Upper lobe of left lung (tissue), 4 donors: Measurements from ENCODE around the gene FADS2.

ENCODE experiments used
- CTCF ChIP-seq, 6 experiments: fragments of 450-650 bp in 4 of 6; fragments of 200-600 bp in 2 of 6; sonication (generic) in 2 of 6; IDR thresholded peaks; one replicate each; pipeline ENCODE4 v1.5.1; 2016 to 2019; ENCODE audit warnings: antibody characterized with exemption in 6 of 6
- POLR2A ChIP-seq, 4 donors: fragments of 450-650 bp; IDR thresholded peaks; one replicate each; pipeline ENCODE4 v1.5.1; 2016 to 2017; ENCODE audit warnings: antibody characterized with exemption in 4 of 4, mild to moderate bottlenecking in 2 of 4

DNA sequence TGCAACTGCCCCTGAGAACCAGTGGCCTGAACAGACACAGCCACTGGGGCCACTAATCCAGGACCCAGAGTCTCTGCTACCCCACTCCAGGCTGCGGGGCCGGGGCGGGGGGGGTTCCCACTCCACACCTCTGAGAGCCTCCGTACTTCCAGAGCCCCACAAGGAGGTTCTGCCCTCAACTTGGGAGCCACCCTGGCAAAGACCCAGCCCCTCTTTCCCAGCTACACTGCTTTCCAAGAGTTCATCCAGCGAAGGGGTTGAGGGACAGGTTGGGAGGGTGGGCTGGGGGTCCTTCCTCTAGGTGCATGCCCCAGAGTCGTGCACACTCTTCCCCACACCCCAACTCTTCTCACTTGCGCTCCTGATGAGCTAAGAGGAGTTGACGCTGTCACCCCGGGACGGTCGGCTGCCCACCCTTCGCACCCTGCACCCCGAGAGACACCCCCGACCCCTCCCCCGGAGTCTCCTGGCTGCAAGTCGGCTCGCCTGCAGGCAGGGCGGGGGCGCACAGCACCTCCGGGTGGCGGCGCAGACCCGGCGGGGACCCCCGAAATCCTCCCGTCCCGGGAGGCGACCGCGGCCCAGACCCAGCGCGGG is 88.7 kb downstream of the FADS2 start:
- TF ChIP-seq CTCF (IDR thresholded peaks at IDR 0.05) (no peak), POLR2A (IDR thresholded peaks at IDR 0.05) (no peak)
